Neural cell (in vitro differentiated cells): ENCODE results near the gene GATB. TPM values are rescaled to one million over a fixed set of nuclear protein-coding genes. Genes with fewer than 3 reads are reported as not detected.

Experiments used
- H2AFZ ChIP-seq: fragments of 200-600, 300-800 bp; sonication (generic), shearing (Covaris generic); 2 replicates; pipeline ENCODE4 v1.6.0; 2014; ENCODE audit warnings: low read depth, mild to moderate bottlenecking, antibody characterized with exemption, low read length, moderate library complexity
- H3F3A ChIP-seq: fragments of 200-600 bp; shearing (Covaris generic); 2 replicates; pipeline ENCODE4 v1.6.1; 2016; ENCODE audit warnings: mild to moderate bottlenecking, moderate library complexity, mixed read lengths, antibody characterized with exemption, low read length; ENCODE audit not compliant: insufficient read depth, poor library complexity, severe bottlenecking
- H3K27ac ChIP-seq: fragments of 200-600, 300-800 bp; sonication (generic), shearing (Covaris generic); 2 replicates; pipeline ENCODE4 v1.5.1; 2014; ENCODE audit warnings: mild to moderate bottlenecking, low read length, moderate library complexity
- H3K27me3 ChIP-seq: fragments of 300-800, 200-600 bp; sonication (generic), shearing (Covaris generic); 2 replicates; pipeline ENCODE4 v1.6.0; 2014; ENCODE audit warnings: mild to moderate bottlenecking, low read depth, low read length, moderate library complexity; ENCODE audit not compliant: insufficient read depth
- H3K36me3 ChIP-seq: fragments of 300-800, 200-600 bp; sonication (generic), shearing (Covaris generic); 2 replicates; pipeline ENCODE4 v1.5.1; 2014; ENCODE audit warnings: mild to moderate bottlenecking, antibody characterized with exemption, low read length, moderate library complexity; ENCODE audit not compliant: insufficient read depth
- H3K4me2 ChIP-seq: fragments of 300-800, 200-600 bp; sonication (generic), shearing (Covaris generic); 2 replicates; pipeline ENCODE4 v1.6.0; 2014; ENCODE audit warnings: mild to moderate bottlenecking, low read length
- H3K4me3 ChIP-seq: fragments of 300-800, 200-600 bp; sonication (generic), shearing (Covaris generic); 2 replicates; pipeline ENCODE4 v1.5.1; 2014; ENCODE audit warnings: mild to moderate bottlenecking, low read length, moderate library complexity
- H3K79me2 ChIP-seq: fragments of 200-600 bp; shearing (Covaris generic); replicated peaks from 2 replicates; pipeline ENCODE4 v1.6.0; 2014; ENCODE audit warnings: mild to moderate bottlenecking, low read length, moderate library complexity; ENCODE audit not compliant: insufficient read depth
- H3K9ac ChIP-seq: fragments of 300-800, 200-600 bp; sonication (generic), shearing (Covaris generic); 2 replicates; pipeline ENCODE4 v1.6.1; 2016; ENCODE audit warnings: mild to moderate bottlenecking, low read length, mixed read lengths
- H3K9me2 ChIP-seq: fragments of 200-600 bp; shearing (Covaris generic); 2 replicates; pipeline ENCODE4 v1.6.1; 2016; ENCODE audit warnings: mild to moderate bottlenecking, low read length, mixed read lengths; ENCODE audit not compliant: insufficient read depth
- H3K9me3 ChIP-seq: fragments of 200-600, 300-800 bp; sonication (generic), shearing (Covaris generic); 2 replicates; pipeline ENCODE4 v1.6.1; 2016; ENCODE audit warnings: mild to moderate bottlenecking, mixed run types, low read length, moderate library complexity, mixed read lengths
- H4K20me1 ChIP-seq: fragments of 200-600 bp; shearing (Covaris generic); 2 replicates; pipeline ENCODE4 v1.6.1; 2016; ENCODE audit warnings: mild to moderate bottlenecking, mixed run types; ENCODE audit not compliant: insufficient read depth
- EP300 ChIP-seq: fragments of 450-650 bp; conservative IDR thresholded peaks from 2 replicates; pipeline ENCODE4 v1.6.1; 2014; ENCODE audit warnings: antibody characterized with exemption, mild to moderate bottlenecking, moderate library complexity; ENCODE audit not compliant: poor library complexity, severe bottlenecking
- EZH2 ChIP-seq: fragments of 200-600, 300-800 bp; shearing (Covaris generic), sonication (generic); IDR thresholded peaks from 2 replicates; pipeline ENCODE4 v1.6.1; 2014; ENCODE audit warnings: antibody characterized with exemption, low read length, borderline replicate concordance, mild to moderate bottlenecking; ENCODE audit not compliant: insufficient read depth, poor library complexity, severe bottlenecking
- MXI1 ChIP-seq: fragments of 450-650 bp; conservative IDR thresholded peaks from 2 replicates; pipeline ENCODE4 v1.6.1; 2014; ENCODE audit warnings: antibody characterized with exemption, mild to moderate bottlenecking; ENCODE audit not compliant: poor library complexity, severe bottlenecking
- POLR2AphosphoS5 ChIP-seq: IDR thresholded peaks from 2 replicates; pipeline ENCODE4 v1.6.1; 2012
- RAD21 ChIP-seq: fragments of 450-650 bp; conservative IDR thresholded peaks from 2 replicates; pipeline ENCODE4 v1.6.1; 2014; ENCODE audit warnings: antibody characterized with exemption, mild to moderate bottlenecking, moderate library complexity
- SMC3 ChIP-seq: fragments of 450-650 bp; conservative IDR thresholded peaks from 2 replicates; pipeline ENCODE4 v1.6.1; 2014; ENCODE audit warnings: antibody characterized with exemption, mild to moderate bottlenecking, moderate library complexity; ENCODE audit not compliant: poor library complexity
- TAF1 ChIP-seq: IDR thresholded peaks from 2 replicates; pipeline ENCODE4 v1.6.1; 2012; ENCODE audit warnings: low read depth
- polyA plus RNA-seq: library from polyadenylated mRNA; depleted of rRNA; stranded (reverse); fragments of >200 nt; gene quantifications from 2 replicates; pipeline ENCODE4 v1.2.3, GENCODE V29; 2014
- TF ChIP-seq, protein P1 (sequence below): fragments of 450-650 bp; IDR thresholded peaks from 2 replicates; pipeline ENCODE4 v1.5.1; 2014; ENCODE audit warnings: antibody characterized with exemption, mild to moderate bottlenecking, moderate library complexity; ENCODE audit not compliant: poor library complexity, severe bottlenecking
- TF ChIP-seq, protein P2 (sequence below): IDR thresholded peaks from 2 replicates; pipeline ENCODE4 v1.6.1; 2012; ENCODE audit warnings: borderline replicate concordance

GATB gene
- polyA plus RNA-seq, 1 donor from 2014 or later, result 15.3 TPM

DNA sequence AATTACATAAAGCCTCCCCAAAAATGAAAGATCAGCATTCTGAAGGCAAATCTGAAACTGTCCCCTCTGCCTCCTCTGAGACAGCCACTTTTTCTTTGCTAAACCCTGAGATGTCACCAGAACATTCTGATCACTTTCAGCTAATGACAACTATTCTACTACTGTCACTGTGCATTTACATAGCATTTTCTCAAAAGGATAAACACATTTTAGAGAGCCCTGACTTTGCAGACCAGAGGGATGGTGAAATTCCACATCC lies 72.1 kb downstream of the GATB start (continued):
- TF ChIP-seq, protein P1, sequence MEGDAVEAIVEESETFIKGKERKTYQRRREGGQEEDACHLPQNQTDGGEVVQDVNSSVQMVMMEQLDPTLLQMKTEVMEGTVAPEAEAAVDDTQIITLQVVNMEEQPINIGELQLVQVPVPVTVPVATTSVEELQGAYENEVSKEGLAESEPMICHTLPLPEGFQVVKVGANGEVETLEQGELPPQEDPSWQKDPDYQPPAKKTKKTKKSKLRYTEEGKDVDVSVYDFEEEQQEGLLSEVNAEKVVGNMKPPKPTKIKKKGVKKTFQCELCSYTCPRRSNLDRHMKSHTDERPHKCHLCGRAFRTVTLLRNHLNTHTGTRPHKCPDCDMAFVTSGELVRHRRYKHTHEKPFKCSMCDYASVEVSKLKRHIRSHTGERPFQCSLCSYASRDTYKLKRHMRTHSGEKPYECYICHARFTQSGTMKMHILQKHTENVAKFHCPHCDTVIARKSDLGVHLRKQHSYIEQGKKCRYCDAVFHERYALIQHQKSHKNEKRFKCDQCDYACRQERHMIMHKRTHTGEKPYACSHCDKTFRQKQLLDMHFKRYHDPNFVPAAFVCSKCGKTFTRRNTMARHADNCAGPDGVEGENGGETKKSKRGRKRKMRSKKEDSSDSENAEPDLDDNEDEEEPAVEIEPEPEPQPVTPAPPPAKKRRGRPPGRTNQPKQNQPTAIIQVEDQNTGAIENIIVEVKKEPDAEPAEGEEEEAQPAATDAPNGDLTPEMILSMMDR, result no peak
- no peak for TF ChIP-seq EP300
- TF ChIP-seq TAF1, result no peak
- no peak for TF ChIP-seq POLR2AphosphoS5

DNA sequence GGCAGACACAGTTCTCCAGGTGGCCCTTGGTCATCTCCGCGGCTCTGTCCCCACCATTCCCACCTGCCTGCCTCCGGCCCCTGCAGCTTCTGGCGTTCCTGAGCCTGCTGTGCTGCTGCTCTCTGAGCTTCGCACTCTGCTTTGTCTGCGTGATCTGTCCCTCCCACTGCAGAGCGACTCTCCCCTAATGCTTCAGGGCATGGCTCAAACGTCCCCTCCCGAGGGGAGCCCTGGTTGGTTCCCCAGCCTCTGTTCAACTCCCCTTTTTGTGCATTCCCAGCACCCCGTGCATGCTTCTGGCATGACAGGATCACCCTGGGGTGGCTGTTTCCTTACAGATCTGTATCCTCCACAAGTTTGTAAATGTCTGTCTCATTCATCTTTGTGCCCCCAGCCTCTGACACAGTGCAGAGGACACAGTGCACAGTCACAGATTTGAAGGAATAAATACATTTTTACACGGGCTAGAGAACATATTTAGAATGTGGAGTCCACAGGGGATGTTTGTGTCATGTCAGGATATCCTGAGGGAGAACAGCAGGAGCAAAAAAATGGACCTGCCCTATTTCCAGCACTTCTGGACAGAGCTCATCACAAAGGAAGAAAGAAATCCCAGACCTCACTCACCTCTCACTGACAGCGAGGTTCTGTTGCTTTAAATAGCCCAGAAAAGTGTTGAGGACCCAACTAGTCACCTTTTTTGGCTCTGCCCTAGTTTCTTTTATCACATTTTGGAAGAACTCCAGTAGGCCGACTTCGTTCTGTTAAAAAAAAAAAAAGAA lies 72.6 kb downstream of the GATB start:
- no peak overlapping the region for H3K27ac ChIP-seq
- H3F3A ChIP-seq, result no peaks in the 10 kb centered on the region

More for the DNA sequence above, 72.6 kb downstream of the GATB start:
- Histone ChIP-seq H2AFZ (no peak overlapping the region), H3K9ac (peak overlapping the region; percentile 9), H3K9me3 (no peaks in the 10 kb centered on the region), H3K9me2 (no peaks in the 10 kb centered on the region), H4K20me1 (no peaks in the 10 kb centered on the region), H3K4me2 (no peak overlapping the region), H3K36me3 (no peaks in the 10 kb centered on the region), H3K79me2 (no peaks in the 10 kb centered on the region), H3K4me3 (no peak overlapping the region), H3K27me3 (no peaks in the 10 kb centered on the region)
- no peak for TF ChIP-seq SMC3
- TF ChIP-seq MXI1, result no peak
- TF ChIP-seq POLR2AphosphoS5, result no peak
- TF ChIP-seq EZH2, result no peak
- TF ChIP-seq, protein P1, result no peak
- no peak for TF ChIP-seq EP300
- TF ChIP-seq, protein P2, sequence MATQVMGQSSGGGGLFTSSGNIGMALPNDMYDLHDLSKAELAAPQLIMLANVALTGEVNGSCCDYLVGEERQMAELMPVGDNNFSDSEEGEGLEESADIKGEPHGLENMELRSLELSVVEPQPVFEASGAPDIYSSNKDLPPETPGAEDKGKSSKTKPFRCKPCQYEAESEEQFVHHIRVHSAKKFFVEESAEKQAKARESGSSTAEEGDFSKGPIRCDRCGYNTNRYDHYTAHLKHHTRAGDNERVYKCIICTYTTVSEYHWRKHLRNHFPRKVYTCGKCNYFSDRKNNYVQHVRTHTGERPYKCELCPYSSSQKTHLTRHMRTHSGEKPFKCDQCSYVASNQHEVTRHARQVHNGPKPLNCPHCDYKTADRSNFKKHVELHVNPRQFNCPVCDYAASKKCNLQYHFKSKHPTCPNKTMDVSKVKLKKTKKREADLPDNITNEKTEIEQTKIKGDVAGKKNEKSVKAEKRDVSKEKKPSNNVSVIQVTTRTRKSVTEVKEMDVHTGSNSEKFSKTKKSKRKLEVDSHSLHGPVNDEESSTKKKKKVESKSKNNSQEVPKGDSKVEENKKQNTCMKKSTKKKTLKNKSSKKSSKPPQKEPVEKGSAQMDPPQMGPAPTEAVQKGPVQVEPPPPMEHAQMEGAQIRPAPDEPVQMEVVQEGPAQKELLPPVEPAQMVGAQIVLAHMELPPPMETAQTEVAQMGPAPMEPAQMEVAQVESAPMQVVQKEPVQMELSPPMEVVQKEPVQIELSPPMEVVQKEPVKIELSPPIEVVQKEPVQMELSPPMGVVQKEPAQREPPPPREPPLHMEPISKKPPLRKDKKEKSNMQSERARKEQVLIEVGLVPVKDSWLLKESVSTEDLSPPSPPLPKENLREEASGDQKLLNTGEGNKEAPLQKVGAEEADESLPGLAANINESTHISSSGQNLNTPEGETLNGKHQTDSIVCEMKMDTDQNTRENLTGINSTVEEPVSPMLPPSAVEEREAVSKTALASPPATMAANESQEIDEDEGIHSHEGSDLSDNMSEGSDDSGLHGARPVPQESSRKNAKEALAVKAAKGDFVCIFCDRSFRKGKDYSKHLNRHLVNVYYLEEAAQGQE, result no peak
- TF ChIP-seq TAF1, result no peak
- TF ChIP-seq RAD21, result no peak
